Lower lobe of right lung (tissue), 2 donors: ENCODE results near the gene THOP1. TPM values are rescaled to one million over a fixed set of nuclear protein-coding genes. Genes with fewer than 3 reads are reported as not detected.

Experiments
- ATAC-seq, 2 donors: fragments of 200-7000 bp; cut with Tn5 transposase; one replicate each; pipeline ENCODE4 v1.9.1; 2020 to 2022; ENCODE audit warnings: mild to moderate bottlenecking in 2 of 2, moderate library complexity in 2 of 2
- DNase-seq: peaks from one replicate; pipeline ENCODE4 v3.0.0-alpha.2; 2020
- H3K27ac ChIP-seq: fragments of 200-600 bp; one replicate; pipeline ENCODE4 v1.8.0; 2022
- H3K27me3 ChIP-seq: fragments of 200-600 bp; one replicate; pipeline ENCODE4 v1.8.0; 2022; ENCODE audit warnings: low read depth
- H3K36me3 ChIP-seq: fragments of 200-600 bp; one replicate; pipeline ENCODE4 v1.8.0; 2022; ENCODE audit warnings: mild to moderate bottlenecking
- H3K4me1 ChIP-seq: fragments of 200-600 bp; one replicate; pipeline ENCODE4 v1.8.0; 2022
- H3K4me3 ChIP-seq: fragments of 200-600 bp; one replicate; pipeline ENCODE4 v1.8.0; 2022; ENCODE audit warnings: mild to moderate bottlenecking
- H3K9me3 ChIP-seq: fragments of 200-600 bp; one replicate; pipeline ENCODE4 v1.8.0; 2022
- CTCF ChIP-seq: fragments of 200-600 bp; IDR thresholded peaks from one replicate; pipeline ENCODE4 v1.8.0; 2022; ENCODE audit warnings: antibody characterized with exemption, mild to moderate bottlenecking
- intact Hi-C: fragments of 100-400 bp; cut with DNase I; formaldehyde crosslinking; loops from one replicate; pipeline ENCODE4 v1.11.0; 2022
- total RNA-seq: library from RNA; stranded (reverse); fragmentation: NEBNext Ultra II Directional; extraction: Animal tissue kit (Norgen Biotek cat#: 25700); gene quantifications from one replicate; pipeline ENCODE4 v1.2.1, GENCODE V29; 2021
- donor health status: DM: no; HTN: yes; CAD: no; lungs with severe emphysema.

The THOP1 gene
- total RNA-seq, 1 donor from 2014 or later: 34.9 TPM

GRCh38 chr19:2774953-2775555 is 10.2 kb upstream of the THOP1 start:
- no peaks in the 10 kb centered on the region for H3K27me3 ChIP-seq
- DNase-seq (peak; percentile 73), ATAC-seq (peak; percentile 66 to 74)
- intact Hi-C loops: no loop called here
- peak overlapping the region; percentile 88 for H3K27ac ChIP-seq
- H3K4me1 ChIP-seq: peaks cover 41% of the 10 kb centered on the region
- H3K36me3 ChIP-seq: peaks cover 9% of the 10 kb centered on the region
- no peak for TF ChIP-seq CTCF
- no peaks in the 10 kb centered on the region for H3K9me3 ChIP-seq
- H3K4me3 ChIP-seq: peak overlapping the region; percentile 39

GRCh38 chr19:2775556-2776430 is 9.5 kb upstream of the THOP1 start:
- no peaks in the 10 kb centered on the region for H3K9me3 ChIP-seq

GRCh38 chr19:2777952-2778683 is 7.2 kb upstream of the THOP1 start:
- no peak overlapping the region for H3K27ac ChIP-seq
- no peak for ATAC-seq
- H3K27me3 ChIP-seq: no peaks in the 10 kb centered on the region
- no peaks in the 10 kb centered on the region for H3K9me3 ChIP-seq
- intact Hi-C loops: no loop called here
- H3K4me1 ChIP-seq: peaks cover 45% of the 10 kb centered on the region
- peaks cover 9% of the 10 kb centered on the region for H3K36me3 ChIP-seq
- no peak overlapping the region for H3K4me3 ChIP-seq
- no peak for DNase-seq
- no peak for TF ChIP-seq CTCF

More at GRCh38 chr19:2775556-2776430, 9.5 kb upstream of the THOP1 start:
- intact Hi-C loops: no loop called here
- Histone ChIP-seq H3K36me3 (peaks cover 9% of the 10 kb centered on the region), H3K4me3 (peak overlapping the region; percentile 39), H3K4me1 (peaks cover 40% of the 10 kb centered on the region), H3K27me3 (no peaks in the 10 kb centered on the region), H3K27ac (peak overlapping the region; percentile 88)
- TF ChIP-seq CTCF: no peak
- DNase-seq: peak; percentile 84
- peak; percentile 69 to 80 for ATAC-seq

GRCh38 chr19:2779121-2779740 is 6.1 kb upstream of the THOP1 start:
- TF ChIP-seq CTCF: no peak
- Histone ChIP-seq H3K4me1 (peaks cover 49% of the 10 kb centered on the region), H3K4me3 (no peak overlapping the region), H3K36me3 (peaks cover 9% of the 10 kb centered on the region), H3K9me3 (no peaks in the 10 kb centered on the region), H3K27ac (no peak overlapping the region), H3K27me3 (no peaks in the 10 kb centered on the region)
- intact Hi-C loops: no loop called here
- ATAC-seq (no peak), DNase-seq (no peak)

GRCh38 chr19:2780284-2780683 is 5.0 kb upstream of the THOP1 start:
- H3K4me1 ChIP-seq: peaks cover 48% of the 10 kb centered on the region
- intact Hi-C loops: no loop called here

More at GRCh38 chr19:2780284-2780683, 5.0 kb upstream of the THOP1 start:
- no peaks in the 10 kb centered on the region for H3K27me3 ChIP-seq
- H3K9me3 ChIP-seq: no peaks in the 10 kb centered on the region
- peaks cover 9% of the 10 kb centered on the region for H3K36me3 ChIP-seq
- H3K4me3 ChIP-seq: no peak overlapping the region
- ATAC-seq (no peak), DNase-seq (no peak)
- TF ChIP-seq CTCF: no peak
- H3K27ac ChIP-seq: no peak overlapping the region
